Endothelial cell of umbilical vein (primary cell): ENCODE measurements around the gene HJV. TPM values are rescaled to one million over a fixed set of nuclear protein-coding genes. Genes with fewer than 3 reads are reported as not detected.

Experiments
- BruUV-seq: library from RNA; stranded (reverse); fragments of 400-500 nt; replicated peaks from 2 replicates; lab custom pipeline; 2021; lab: Mats Ljungman, UMichigan
- CTCF ChIA-PET: fragments of 300-600, 350-600 bp; sonication (Branson Sonifier 250); formaldehyde crosslinking; loops from one replicate; lab custom pipeline; 2021; ENCODE audit warnings: antibody characterized with exemption, inconsistent platforms; lab: Charles Lee
- POLR2A ChIA-PET: fragments of 300-600, 350-600 bp; sonication (Branson Sonifier 250); formaldehyde crosslinking; loops from one replicate; lab custom pipeline; 2021; ENCODE audit warnings: antibody characterized with exemption, inconsistent platforms; lab: Charles Lee
- DNase-seq: peaks from one replicate; pipeline ENCODE4 v3.0.0-alpha.2; 2011; ENCODE audit warnings: low read depth, low spot score
- FAIRE-seq: peaks from 2 replicates; lab custom pipeline; 2011; peaks lifted over from hg19 to GRCh38; lab: Jason Lieb, UNC
- H2AFZ ChIP-seq: 2 replicates; pipeline ENCODE4 v1.6.0; 2012; ENCODE audit warnings: low read depth, low read length, control low read depth, inconsistent platforms
- H3K27ac ChIP-seq: 2 replicates; pipeline ENCODE4 v1.5.1; 2011; ENCODE audit warnings: low read depth, mild to moderate bottlenecking, control low read depth, low read length, moderate library complexity; ENCODE audit not compliant: insufficient read depth
- H3K27me3 ChIP-seq, 2 experiments: 2 replicates each; pipeline versions ENCODE4 v1.6.0 to v1.6.1; 2011; ENCODE audit warnings: low read length in 2 of 2, mixed read lengths in 1 of 2; ENCODE audit not compliant: control insufficient read depth in 2 of 2, insufficient read depth in 2 of 2
- H3K36me3 ChIP-seq, 2 experiments: 2 replicates in 1 of 2; 3 replicates in 1 of 2; pipeline ENCODE4 v1.5.1; 2011; ENCODE audit warnings: low read length in 2 of 2, mild to moderate bottlenecking in 1 of 2, moderate library complexity in 1 of 2; ENCODE audit not compliant: control insufficient read depth in 2 of 2, insufficient read depth in 2 of 2; ENCODE audit errors: extremely low read depth in 1 of 2
- H3K4me1 ChIP-seq: 3 replicates; pipeline ENCODE4 v1.5.1; 2011; ENCODE audit warnings: mild to moderate bottlenecking, low read length; ENCODE audit not compliant: control insufficient read depth, insufficient read depth; ENCODE audit errors: extremely low read depth
- H3K4me2 ChIP-seq: 2 replicates; pipeline ENCODE4 v1.6.1; 2011; ENCODE audit warnings: low read length, control low read depth, mixed read lengths; ENCODE audit not compliant: insufficient read depth
- H3K4me3 ChIP-seq, 3 experiments: fragments of 200-600 bp in 1 of 3; sonication (generic), shearing (Covaris generic) in 1 of 3; replicated peaks in 1 of 3; 2 replicates each; pipeline ENCODE4 v1.5.1; 2011 to 2016; ENCODE audit warnings: control low read depth in 3 of 3, low read length in 3 of 3, mild to moderate bottlenecking in 2 of 3, inconsistent platforms in 1 of 3, low read depth in 1 of 3, moderate library complexity in 1 of 3; ENCODE audit not compliant: insufficient read depth in 1 of 3
- H3K79me2 ChIP-seq: 2 replicates; pipeline ENCODE4 v1.6.0; 2012; ENCODE audit warnings: low read length, inconsistent platforms; ENCODE audit not compliant: control insufficient read depth, insufficient read depth
- H3K9ac ChIP-seq: replicated peaks from 2 replicates; pipeline ENCODE3; 2011; ENCODE audit warnings: low read length, control low read depth; ENCODE audit not compliant: insufficient read depth; ENCODE audit errors: extremely low read depth
- H3K9me1 ChIP-seq: replicated peaks from 3 replicates; pipeline ENCODE4 v1.6.0; 2011; ENCODE audit warnings: mild to moderate bottlenecking, low read length; ENCODE audit not compliant: control insufficient read depth, insufficient read depth; ENCODE audit errors: extremely low read depth
- H3K9me3 ChIP-seq: replicated peaks from 2 replicates; pipeline ENCODE4 v1.5.1; 2012; ENCODE audit warnings: low read length, inconsistent platforms; ENCODE audit not compliant: control insufficient read depth, insufficient read depth
- H4K20me1 ChIP-seq: replicated peaks from 2 replicates; pipeline ENCODE3; 2011; ENCODE audit warnings: mild to moderate bottlenecking, low read length; ENCODE audit not compliant: control insufficient read depth, insufficient read depth; ENCODE audit errors: extremely low read depth
- CTCF ChIP-seq, 2 donors: IDR thresholded peaks; 1 replicate in 1 of 2; 2 replicates in 1 of 2; pipeline ENCODE4 v1.5.1; 2011; ENCODE audit warnings: low read length in 2 of 2, mild to moderate bottlenecking in 2 of 2, moderate library complexity in 2 of 2, control low read depth in 1 of 2, inconsistent platforms in 1 of 2, low read depth in 1 of 2; ENCODE audit not compliant: insufficient read depth in 1 of 2; ENCODE audit errors: extremely low read depth in 1 of 2
- FOS ChIP-seq: IDR thresholded peaks from 2 replicates; pipeline ENCODE4 v1.6.1; 2011; ENCODE audit warnings: mild to moderate bottlenecking, low read length, moderate library complexity, borderline replicate concordance; ENCODE audit not compliant: insufficient read depth
- GATA2 ChIP-seq: IDR thresholded peaks from 2 replicates; pipeline ENCODE4 v1.7.0; 2011; ENCODE audit warnings: low read depth, mild to moderate bottlenecking, moderate library complexity, mixed read lengths, low read length; ENCODE audit not compliant: insufficient read length, insufficient read depth
- JUN ChIP-seq: IDR thresholded peaks from 2 replicates; pipeline ENCODE4 v1.6.1; 2011; ENCODE audit warnings: borderline replicate concordance, low read depth; ENCODE audit not compliant: insufficient read length, insufficient read depth
- MAX ChIP-seq: IDR thresholded peaks from 2 replicates; pipeline ENCODE4 v1.6.1; 2011; ENCODE audit not compliant: insufficient read depth, insufficient read length
- MYC ChIP-seq: IDR thresholded peaks from one replicate; pipeline ENCODE4 v1.6.1; 2011; ENCODE audit warnings: mild to moderate bottlenecking, low read depth, low read length
- POLR2A ChIP-seq: IDR thresholded peaks from 2 replicates; pipeline ENCODE4 v1.6.1; 2012; ENCODE audit warnings: low read depth, mild to moderate bottlenecking, control low read depth, low read length
- dilution Hi-C: fragments of 300-500 bp; cut with MboI; formaldehyde crosslinking; loops from one replicate; pipeline ENCODE4 v1.15.0; 2019; ENCODE audit warnings: low sequenced_read_pairs; ENCODE audit not compliant: extremely low pct_ligation_motif_present
- intact Hi-C: fragments of 100-400 bp; cut with micrococcal nuclease; formaldehyde crosslinking; loops from one replicate; pipeline ENCODE4 v1.10.0; 2022
- polyA plus RNA-seq, 4 experiments: library from polyadenylated mRNA; depleted of rRNA in 3 of 4; stranded (reverse) in 3 of 4; unstranded in 1 of 4; fragments of >200 nt; gene quantifications; 2 replicates each; pipeline versions ENCODE4 v1.2.1 to v1.2.3, GENCODE V29; 2011 to 2012; ENCODE audit warnings: missing spikeins in 1 of 4
- total RNA-seq: library from RNA; stranded (reverse); gene quantifications from 2 replicates; pipeline ENCODE4 v1.2.3, GENCODE V29; 2021

HJV gene
- total and polyA plus RNA-seq, 2 donors (not counting 3 experiments of a cell fraction or from before 2014, with no cell fraction given): not detected

- intact Hi-C loops (no loop called here), dilution Hi-C loops (no loop called here)
- DNase-seq: no peak
- Histone ChIP-seq H3K9me1 (no peaks in the 10 kb centered on the region), H3K27me3 (no peaks in the 10 kb centered on the region), H3K9me3 (no peaks in the 10 kb centered on the region), H3K9ac (no peak overlapping the region), H2AFZ (no peak overlapping the region), H4K20me1 (no peaks in the 10 kb centered on the region), H3K79me2 (peaks cover 10% of the 10 kb centered on the region), H3K4me2 (no peak overlapping the region), H3K27ac (no peak overlapping the region), H3K4me1 (peaks cover 13% of the 10 kb centered on the region), H3K36me3 (peaks cover 2 to 16% of the 10 kb centered on the region in 2 experiments), H3K4me3 (no peak overlapping the region)
- POLR2A ChIA-PET: interaction anchor here (1.4 kb wide), 1 partner anchor 14 kb away, joined by 4 read pairs; no protein-coding TSS in a partner anchor
- BruUV-seq: no TSS peak
- TF ChIP-seq MYC: no peak
- no peak for TF ChIP-seq POLR2A
- no peak for TF ChIP-seq GATA2
- no peak for TF ChIP-seq FOS
- no peak for TF ChIP-seq CTCF (IDR thresholded peaks at IDR 0.05; ENCODE audit: extremely low read depth in 1 of 2, insufficient read depth in 1 of 2, low read depth in 1 of 2, low read length in 2 of 2)
- TF ChIP-seq MAX: no peak
- no peak for TF ChIP-seq JUN
- no peak for FAIRE-seq
- CTCF ChIA-PET: interaction anchor here (10.4 to 20.0 kb wide), 2 partner anchors 13 to 14 kb away, joined by 87 to 496 read pairs; no protein-coding TSS in a partner anchor
Measured at GRCh38 chr1:145992958-145993617, 28.4 kb downstream of the HJV start.
